ENCODE results near the gene PLOD2. TPM values are rescaled to one million over a fixed set of nuclear protein-coding genes. Genes with fewer than 3 reads are reported as not detected.

The PLOD2 gene
- total RNA-seq, 6 experiments from 2014 or later: 22.7 to 196 (median 57.6) TPM

GRCh38 chr3:146058241-146058640, 102.7 kb downstream of the PLOD2 start:
- Histone ChIP-seq H3K27me3 (no peaks in the 10 kb centered on the region), H3K36me3 (no peaks in the 10 kb centered on the region), H3K4me3 (no peak overlapping the region), H3K4me1 (no peaks in the 10 kb centered on the region), H3K9me3 (no peaks in the 10 kb centered on the region), H3K27ac (no peak overlapping the region)
- 100% methylated on average over 2 of the region's 2 CpGs for WGBS (ENCODE audit: insufficient coverage, low coverage, low lambda C conversion rate, missing lambda C conversion rate)
- TF ChIP-seq POLR2A (IDR thresholded peaks at IDR 0.05): no peak
- TF ChIP-seq CTCF (IDR thresholded peaks at IDR 0.05): no peak
- DNase-seq (no peak), ATAC-seq (no peak)
- intact Hi-C loops (cut with DNase I): no loop called here

- DNase-seq (no peak), ATAC-seq (no peak)
- Histone ChIP-seq H3K27ac (no peak overlapping the region), H3K4me1 (peaks cover 0 to 6% (median 0%) of the 10 kb centered on the region in 4 donors), H3K27me3 (no peaks in the 10 kb centered on the region), H3K9me3 (no peaks in the 10 kb centered on the region), H3K36me3 (no peaks in the 10 kb centered on the region), H3K4me3 (no peak overlapping the region)
- TF ChIP-seq POLR2A (IDR thresholded peaks at IDR 0.05) (no peak), CTCF (IDR thresholded peaks at IDR 0.05) (no peak)
- 93% methylated on average over 5 of the region's 6 CpGs for WGBS (ENCODE audit: insufficient coverage, low coverage, low lambda C conversion rate, missing lambda C conversion rate)
- intact Hi-C loops (cut with DNase I): no loop called here
Observed at GRCh38 chr3:146052791-146053310, 108.1 kb downstream of the PLOD2 start.

GRCh38 chr3:146052056-146052790, 108.8 kb downstream of the PLOD2 start:
- DNase-seq: no peak
- ATAC-seq: no peak
- no peaks in the 10 kb centered on the region for H3K9me3 ChIP-seq
- H3K36me3 ChIP-seq: no peaks in the 10 kb centered on the region
- no peaks in the 10 kb centered on the region for H3K27me3 ChIP-seq
- 27% methylated on average over 2 of the region's 2 CpGs for WGBS (ENCODE audit: insufficient coverage, low coverage, low lambda C conversion rate, missing lambda C conversion rate)
- no peak for TF ChIP-seq POLR2A (IDR thresholded peaks at IDR 0.05)
- no peak for TF ChIP-seq CTCF (IDR thresholded peaks at IDR 0.05)
- H3K27ac ChIP-seq: no peak overlapping the region
- intact Hi-C loops (cut with DNase I): no loop called here
- no peak overlapping the region for H3K4me3 ChIP-seq
- H3K4me1 ChIP-seq: peaks cover 0 to 6% (median 0%) of the 10 kb centered on the region in 4 donors

GRCh38 chr3:146050691-146051090, 110.3 kb downstream of the PLOD2 start:
- WGBS (ENCODE audit: insufficient coverage, low coverage, low lambda C conversion rate, missing lambda C conversion rate): 72% methylated on average over 5 of the region's 5 CpGs
- no peak for TF ChIP-seq POLR2A (IDR thresholded peaks at IDR 0.05)
- no peak for TF ChIP-seq CTCF (IDR thresholded peaks at IDR 0.05)
- no peak for ATAC-seq
- Histone ChIP-seq H3K36me3 (no peaks in the 10 kb centered on the region), H3K9me3 (no peaks in the 10 kb centered on the region), H3K4me1 (peaks cover 0 to 6% (median 0%) of the 10 kb centered on the region in 4 donors), H3K27ac (no peak overlapping the region), H3K27me3 (no peaks in the 10 kb centered on the region), H3K4me3 (no peak overlapping the region)
- no peak for DNase-seq
- intact Hi-C loops (cut with DNase I): no loop called here
